ENCODE data around the gene HSD17B12.

GRCh38 chr11:43871051-43871450 is 190.5 kb downstream of the HSD17B12 start:
- TF ChIP-seq, protein P1, sequence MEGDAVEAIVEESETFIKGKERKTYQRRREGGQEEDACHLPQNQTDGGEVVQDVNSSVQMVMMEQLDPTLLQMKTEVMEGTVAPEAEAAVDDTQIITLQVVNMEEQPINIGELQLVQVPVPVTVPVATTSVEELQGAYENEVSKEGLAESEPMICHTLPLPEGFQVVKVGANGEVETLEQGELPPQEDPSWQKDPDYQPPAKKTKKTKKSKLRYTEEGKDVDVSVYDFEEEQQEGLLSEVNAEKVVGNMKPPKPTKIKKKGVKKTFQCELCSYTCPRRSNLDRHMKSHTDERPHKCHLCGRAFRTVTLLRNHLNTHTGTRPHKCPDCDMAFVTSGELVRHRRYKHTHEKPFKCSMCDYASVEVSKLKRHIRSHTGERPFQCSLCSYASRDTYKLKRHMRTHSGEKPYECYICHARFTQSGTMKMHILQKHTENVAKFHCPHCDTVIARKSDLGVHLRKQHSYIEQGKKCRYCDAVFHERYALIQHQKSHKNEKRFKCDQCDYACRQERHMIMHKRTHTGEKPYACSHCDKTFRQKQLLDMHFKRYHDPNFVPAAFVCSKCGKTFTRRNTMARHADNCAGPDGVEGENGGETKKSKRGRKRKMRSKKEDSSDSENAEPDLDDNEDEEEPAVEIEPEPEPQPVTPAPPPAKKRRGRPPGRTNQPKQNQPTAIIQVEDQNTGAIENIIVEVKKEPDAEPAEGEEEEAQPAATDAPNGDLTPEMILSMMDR (IDR thresholded peaks at IDR 0.05) = no peak
- TF ChIP-seq SIN3A (IDR thresholded peaks at IDR 0.05; ENCODE audit: borderline replicate concordance, insufficient read depth, low read depth, low read length) (no peak), POLR2AphosphoS5 (IDR thresholded peaks at IDR 0.05; ENCODE audit: low read depth, low read length) (no peak)

Data from Panc1 (cell line).